ENCODE data around the gene ELAVL4.
"Not testable (repeated sequence)": the region's sequence is repeated elsewhere in the genome, so short reads cannot be mapped to it uniquely, and the experiment has no call there.

ELAVL4 gene

DNA sequence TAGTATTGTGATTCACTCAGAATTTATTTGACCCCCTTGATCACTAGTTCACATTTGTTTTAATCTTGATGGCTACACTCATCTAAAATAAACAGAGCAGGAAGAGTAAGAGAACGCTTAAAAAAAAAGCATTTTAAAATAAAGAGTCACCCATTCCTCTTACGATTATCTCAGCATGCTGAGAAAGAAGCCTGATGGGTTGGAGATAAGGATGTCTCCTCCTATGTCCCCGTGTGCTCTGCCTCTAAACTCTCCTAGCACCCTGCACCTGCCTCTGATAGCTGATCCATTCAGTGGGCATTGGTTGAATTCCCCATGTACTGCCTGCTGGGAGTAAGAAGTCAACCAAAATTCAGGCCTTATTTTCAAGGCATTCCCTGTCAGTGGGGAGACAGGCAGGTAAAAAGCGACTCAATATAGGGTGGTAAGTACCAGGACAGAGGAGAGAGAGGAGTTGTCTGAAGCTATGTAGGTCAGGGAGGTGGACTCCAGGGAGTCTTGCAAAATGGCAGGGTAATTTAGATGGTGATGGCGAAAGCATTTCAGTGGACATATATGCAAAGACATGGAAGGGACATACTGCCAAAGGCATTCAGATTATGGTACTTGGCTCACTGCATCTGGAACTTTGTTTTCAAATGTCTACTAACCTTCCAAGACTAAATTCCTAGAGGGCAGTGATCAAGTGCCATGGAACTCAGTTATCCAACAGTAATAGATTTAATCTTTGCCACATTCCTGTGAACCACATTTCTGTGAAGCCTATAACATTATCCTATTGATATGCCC is 18.4 kb downstream of the ELAVL4 start:
- no peak for DNase-seq

DNA sequence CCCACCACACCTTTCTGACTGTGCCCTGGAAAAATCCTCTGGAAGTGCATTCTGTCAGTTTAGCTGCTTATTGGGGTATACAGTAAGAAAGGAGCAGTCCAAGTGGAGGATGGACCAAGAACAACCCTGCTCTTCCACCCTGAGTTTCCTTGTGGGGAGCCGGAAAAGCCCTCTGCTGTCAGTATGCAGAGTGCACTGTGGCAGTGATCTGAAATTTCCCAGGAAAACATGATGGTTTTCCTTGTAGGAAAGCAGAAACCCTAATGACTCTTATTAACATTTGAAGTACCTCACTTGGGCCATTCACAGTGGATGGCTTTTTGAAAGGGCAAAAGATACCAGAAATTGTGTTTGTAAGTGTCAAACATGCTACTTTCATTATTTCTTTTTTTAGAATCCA is 20.5 kb downstream of the ELAVL4 start:
- DNase-seq: no peak

DNA sequence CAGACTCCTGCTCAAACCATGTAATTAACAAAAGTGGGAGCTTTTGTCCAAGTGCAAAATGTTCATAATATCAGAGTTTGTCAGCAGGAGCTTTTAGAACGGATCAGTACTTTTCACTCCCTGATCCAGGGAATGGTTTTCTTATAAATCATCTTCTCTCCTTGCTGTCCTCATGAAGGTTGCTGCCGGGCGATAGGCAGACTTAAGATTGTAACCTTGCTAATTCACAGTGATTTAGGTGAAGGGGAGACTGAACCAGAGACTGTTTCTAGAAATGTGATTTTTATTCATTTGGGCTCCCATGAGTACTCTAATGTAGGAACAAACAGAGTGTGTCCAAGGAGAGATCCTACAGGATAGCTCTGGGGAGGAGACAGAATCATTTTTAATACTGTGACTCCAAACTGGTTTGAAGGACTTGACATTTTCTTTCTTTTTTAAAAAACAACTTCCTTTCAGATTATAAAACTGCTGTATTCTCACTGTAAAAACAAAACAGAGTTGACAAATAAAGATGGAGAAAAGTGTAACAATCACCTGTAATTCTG is 23.7 kb downstream of the ELAVL4 start:
- DNase-seq: no peak

DNA sequence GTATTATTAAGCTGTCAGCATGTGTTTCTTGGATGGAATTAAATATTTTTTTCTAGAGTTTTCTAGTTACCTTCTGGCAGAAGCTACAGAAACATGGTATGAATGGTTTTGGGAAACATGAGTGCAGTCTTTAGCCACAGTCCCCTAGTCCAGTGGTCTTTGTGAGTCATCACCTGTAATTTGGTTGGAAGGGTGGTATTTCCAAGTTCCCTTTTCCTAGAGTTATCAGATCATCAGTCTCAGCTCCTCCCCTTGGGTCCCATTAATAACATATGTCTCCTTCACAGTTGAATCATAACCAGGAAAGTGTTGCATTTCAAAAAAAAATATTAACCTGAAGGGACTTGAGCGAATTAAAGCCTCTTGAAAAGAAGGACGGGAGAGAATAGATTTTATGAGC is 27.0 kb downstream of the ELAVL4 start:
- DNase-seq: no peak

DNA sequence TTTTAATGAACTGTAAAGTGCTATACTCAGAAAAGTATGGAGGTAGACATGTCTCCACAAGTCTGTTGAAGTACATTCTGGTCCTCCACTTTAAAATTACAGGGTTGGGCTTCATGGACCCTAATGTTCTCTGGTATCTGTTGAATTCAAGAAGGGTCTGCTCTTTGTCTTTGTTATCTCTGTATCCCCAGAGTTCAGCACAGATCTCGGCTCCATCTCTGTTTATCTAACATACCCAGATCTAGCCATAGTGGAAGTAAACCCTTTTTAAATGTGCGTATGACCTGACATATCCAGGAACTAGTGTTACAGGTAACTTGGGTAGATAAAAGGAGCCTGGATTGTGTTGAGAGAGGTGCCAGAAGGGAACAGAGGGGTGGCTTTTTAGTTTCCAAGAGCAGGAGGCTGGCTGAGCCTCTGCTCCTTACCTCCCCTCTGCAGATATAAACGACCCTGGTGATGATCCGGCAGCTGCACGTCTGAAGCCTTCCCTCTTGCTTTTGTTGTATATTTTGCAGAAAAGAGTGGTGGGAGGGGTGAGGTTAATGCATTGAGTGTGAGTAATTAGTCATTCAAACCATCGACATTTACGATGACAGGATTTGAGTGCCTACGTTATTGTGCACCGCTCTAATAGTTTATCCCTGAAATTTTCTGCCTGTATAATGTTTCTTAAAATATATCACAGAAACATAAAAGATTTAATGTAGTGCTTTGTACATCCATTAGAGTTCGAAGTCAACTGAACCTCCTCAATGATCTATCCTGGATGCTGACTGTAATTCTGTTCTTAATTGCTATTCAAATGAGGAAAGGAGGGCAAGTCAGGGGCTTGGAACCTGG is 30.8 kb downstream of the ELAVL4 start:
- no peak for DNase-seq

DNA sequence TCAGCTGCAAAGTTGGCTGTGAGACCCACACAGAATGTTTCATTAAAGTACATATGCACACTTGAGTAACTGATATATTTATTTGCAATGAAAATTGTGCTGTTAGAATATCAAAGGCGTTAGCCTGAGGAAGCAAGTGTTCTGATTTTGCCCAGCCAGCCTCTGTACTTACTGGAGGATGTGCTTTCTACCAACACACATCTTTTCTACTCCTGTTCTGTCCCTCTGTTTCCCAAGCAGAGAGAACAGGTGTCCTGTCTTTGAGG is 31.4 kb downstream of the ELAVL4 start:
- DNase-seq: no peak

DNA sequence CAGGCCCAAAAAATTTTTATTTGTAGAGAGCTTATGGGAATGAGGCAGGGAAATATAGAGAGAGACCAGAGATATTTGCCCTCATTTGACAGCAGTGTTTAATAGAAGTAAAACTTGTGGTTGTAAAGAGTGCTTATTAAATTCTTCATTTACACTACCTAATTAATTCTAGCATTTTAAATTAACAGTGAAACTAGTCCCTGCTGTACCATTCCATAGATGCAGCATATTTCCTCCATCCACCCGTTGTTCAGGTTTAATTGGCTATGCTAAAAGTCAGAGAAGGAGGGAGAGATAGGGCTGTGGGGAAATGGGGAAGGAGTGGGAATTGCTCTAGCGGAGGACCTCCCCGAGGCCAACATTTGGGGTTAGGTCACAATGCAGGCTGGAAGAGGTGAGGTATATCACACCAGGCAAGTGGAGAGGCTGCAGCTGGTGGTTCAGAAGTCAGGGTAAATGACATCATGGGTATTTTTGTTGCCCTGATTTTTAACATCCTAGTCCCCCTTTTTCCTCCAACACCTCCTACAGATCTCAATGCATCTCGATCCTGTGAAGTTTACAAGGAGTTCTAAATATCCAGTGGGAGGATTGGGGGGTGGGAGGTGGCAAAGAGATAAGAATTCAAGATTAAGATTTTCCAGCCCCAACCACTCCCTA is 38.6 kb downstream of the ELAVL4 start:
- no peak for DNase-seq

DNA sequence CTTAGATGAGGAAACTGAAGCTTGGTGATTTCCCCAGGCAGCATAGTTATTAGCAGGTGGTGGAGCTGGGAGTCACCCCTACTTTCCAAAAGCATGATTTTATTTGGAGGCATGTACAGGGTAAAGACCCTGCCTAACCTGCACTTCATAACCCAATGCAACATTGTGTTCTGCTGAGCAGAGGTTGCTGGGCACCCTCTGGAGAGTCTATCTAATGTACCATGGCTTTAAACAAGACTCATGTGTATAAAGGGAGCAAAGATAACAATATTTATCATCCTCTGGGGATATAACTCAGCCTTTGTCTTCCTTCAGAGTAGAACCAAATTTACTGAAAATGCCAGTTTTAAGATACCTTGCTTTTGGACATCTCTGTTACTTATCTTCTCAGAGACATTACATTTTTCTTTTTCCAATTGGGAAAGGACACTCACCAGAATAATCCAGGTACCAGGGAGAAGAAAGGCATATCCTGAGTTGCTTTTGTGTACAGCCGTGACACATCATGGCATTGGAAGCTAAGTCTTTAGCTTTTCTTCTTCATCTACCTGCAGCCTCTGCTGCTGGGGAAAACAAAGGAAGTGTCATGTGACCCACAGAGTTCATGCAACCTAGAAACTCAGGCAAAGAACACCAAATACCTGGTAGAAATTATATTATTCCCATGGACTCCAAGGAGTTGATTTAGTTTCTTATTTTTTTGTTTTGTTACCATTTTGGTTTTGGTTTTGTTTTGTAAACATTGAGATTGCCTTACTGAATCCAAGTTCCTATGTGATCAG is 39.6 kb downstream of the ELAVL4 start:
- DNase-seq: no peak

DNA sequence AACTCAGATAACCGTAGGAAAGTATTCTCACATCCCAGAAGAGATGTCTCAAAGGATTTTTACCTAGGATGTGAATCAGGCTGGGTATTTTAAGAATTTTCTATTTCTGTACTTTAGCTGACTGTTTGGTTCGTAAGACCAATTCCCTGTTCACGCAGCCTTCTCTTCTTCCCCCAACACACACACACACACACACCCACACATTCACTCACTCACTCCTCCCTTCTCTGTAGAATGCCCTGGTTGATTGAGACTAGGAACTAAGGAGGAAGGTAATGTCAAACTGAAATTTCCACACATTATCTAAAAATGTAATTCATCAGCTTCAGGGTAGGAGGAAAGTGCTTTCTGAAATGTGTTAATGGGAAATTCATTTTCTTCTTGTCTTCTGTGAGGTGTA is 43.5 kb downstream of the ELAVL4 start:
- DNase-seq: no peak

DNA sequence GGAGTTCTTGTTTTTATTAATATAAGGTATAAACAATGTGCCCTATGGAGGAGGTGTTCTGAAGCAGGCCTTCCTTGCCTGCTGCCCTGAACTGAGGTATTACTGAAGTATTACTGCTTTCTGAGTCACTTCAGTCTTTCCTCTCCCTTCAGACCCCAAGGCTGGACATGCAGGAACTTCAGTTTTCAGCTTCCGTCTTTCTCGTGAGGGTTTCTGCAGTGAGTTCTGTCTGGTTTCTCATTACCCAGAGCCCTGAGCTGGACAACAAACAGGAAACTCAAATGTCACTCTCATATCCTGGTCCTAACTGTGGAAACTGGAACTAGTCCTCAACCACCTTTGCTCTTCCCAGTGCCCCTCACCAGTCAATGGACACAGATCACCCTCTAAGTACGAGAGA is 46.8 kb downstream of the ELAVL4 start:
- no peak for DNase-seq

DNA sequence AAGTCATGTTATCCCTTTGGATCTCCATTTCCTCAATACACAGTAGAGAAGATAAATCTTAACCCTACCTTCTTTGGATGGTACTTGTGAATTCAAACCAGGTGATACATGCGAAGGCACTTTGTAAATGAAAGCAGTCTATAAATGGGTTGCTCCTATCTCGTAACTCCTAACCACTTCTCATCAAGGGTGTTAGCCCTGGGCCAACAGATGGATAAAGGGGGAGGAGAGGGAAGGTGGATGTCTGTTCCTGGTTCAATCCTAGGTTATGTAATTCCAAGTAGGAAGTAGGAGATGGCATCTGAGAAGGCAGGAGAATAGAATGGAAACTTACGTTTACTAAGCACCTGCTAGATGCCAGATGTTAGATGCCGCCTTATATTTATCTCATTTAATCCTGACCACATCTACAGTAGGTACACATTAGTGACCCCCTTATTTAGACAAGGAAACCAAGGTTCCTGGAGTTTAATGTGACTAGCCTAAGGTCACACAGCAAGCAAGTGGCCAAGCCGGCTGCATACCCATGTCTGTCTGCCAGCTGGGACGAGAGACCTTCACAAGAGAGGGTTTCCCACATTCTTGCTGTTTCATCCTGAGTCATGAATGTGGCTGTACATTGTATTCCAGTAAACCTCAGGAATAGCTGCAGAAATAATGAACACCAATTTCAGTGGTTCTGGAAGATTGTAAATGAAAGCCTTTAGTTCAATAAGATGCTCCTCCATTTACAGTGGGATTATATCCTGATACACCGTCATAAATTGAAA is 47.7 kb downstream of the ELAVL4 start:
- no peak for DNase-seq

DNA sequence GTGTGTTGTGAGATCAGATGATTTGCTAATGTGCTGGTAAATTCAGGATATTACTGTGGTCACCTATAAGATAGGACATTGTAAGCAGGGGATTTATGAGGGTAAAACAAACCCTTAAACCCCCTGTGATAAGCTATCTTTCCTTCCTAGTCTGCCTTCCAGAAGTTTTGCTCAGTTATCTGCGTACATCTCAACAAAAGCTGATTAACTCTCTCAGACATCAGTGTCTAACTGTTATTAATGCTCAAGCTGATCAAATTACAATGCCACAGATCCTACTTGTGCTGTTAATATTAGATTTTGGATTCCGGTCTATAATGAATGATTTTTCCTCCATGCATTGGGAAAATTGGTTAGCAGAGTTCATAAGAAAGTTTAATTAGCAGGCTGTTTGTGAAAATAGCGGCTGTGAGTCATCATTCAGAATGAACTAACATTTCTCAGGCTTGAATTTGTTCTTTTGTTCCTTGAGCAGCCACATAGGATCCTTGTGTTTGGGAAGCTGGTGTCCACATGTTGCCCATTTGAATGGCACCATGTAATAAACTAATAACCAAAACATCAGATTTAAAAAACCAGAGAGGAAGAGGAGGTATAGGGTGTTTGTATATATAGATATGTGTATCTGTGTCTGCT is 48.7 kb downstream of the ELAVL4 start:
- DNase-seq: no peak

DNA sequence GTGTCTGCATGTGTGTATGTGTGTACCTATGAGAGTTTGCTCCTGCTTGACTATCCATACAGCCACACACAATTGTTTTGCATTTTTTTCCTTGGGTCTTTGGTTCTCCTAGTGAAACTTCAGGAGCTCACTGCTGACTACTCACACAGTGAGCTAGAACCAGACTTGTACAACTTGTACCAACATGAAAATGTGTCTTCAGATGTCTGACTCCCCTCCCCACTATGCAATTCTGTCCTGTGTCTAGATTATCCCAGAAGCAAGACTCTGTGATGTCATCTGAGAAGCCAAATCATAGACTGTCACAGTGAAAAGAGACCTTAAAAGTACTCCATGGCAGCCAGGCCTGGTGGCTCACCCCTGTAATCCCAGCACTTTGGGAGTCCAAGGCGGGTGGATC is 49.7 kb downstream of the ELAVL4 start:
- DNase-seq: no peak

DNA sequence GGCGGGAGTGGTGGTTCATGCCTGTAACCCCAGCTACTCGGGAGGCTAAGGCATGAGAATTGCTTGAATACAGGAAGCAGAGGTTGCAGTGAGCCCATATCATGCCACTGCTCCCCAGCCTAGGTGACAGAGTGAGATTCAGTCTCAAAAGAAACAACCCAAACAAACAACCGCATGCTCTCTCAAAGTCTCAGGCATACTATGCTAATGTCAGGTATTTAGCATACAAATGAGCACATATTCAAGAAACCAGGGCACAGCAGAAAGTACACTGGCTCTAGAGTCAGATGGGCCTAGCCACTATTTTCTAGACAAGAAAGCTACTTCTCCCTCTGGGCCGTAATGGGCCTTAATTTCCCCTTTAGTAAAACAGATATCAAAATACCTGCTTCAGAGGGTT is 55.0 kb downstream of the ELAVL4 start:
- no peak for DNase-seq

DNA sequence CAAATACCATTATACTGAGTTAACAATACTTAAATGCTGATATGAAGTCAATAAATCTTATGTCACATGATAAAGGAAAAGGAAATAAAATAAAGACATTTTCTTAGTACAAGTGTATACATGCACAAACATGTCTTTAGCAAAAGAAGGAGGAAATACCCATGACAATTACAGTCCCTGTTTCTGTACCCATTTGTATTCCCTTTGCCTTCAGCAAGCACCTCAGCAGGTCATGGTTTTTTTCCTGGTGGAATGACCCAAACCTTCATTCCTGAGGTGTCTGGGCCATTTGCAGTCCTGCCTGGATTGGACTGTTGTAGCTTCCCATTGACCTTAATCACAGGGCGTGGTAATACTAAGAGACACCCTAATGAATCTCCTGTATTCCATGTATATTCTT is 57.6 kb downstream of the ELAVL4 start:
- DNase-seq: not testable (repeated sequence)

DNA sequence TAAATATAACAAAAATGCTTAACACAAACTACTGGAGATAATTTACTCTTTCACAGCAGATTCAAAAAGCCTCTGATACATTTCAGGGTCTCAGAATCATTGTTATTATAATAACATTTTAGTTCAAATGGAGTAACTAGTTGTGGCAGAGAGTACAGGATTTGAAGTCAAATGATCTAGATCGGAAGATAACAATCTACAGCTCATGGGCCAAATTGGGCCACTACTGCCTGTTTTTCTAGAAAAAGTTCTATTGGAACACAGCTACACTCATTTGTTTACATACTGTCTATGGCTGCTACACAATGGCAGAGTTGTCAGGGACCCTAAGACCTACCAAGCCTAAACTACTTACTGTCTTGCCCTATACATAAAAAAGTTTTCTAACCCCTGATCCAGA is 63.6 kb downstream of the ELAVL4 start:
- DNase-seq: no peak

DNA sequence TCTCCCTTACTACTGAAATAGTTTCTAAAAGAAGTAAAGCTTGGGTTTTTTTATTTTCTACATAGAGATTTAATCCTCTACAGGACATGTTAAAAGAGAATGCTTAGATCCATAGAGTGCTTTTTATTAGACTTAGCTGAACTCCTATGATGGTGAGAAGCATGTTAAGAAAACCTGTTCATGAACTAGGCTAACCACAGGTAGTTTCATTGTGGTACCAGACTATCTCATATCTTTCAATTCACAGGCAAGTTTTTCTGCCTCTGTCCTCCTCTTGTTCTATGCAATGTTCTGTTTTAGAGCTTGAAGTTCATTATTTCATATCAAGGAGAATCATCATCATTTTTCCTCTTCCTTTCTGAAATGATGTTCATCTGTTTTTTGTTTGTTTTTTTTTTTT is 65.4 kb downstream of the ELAVL4 start:
- no peak for DNase-seq

DNA sequence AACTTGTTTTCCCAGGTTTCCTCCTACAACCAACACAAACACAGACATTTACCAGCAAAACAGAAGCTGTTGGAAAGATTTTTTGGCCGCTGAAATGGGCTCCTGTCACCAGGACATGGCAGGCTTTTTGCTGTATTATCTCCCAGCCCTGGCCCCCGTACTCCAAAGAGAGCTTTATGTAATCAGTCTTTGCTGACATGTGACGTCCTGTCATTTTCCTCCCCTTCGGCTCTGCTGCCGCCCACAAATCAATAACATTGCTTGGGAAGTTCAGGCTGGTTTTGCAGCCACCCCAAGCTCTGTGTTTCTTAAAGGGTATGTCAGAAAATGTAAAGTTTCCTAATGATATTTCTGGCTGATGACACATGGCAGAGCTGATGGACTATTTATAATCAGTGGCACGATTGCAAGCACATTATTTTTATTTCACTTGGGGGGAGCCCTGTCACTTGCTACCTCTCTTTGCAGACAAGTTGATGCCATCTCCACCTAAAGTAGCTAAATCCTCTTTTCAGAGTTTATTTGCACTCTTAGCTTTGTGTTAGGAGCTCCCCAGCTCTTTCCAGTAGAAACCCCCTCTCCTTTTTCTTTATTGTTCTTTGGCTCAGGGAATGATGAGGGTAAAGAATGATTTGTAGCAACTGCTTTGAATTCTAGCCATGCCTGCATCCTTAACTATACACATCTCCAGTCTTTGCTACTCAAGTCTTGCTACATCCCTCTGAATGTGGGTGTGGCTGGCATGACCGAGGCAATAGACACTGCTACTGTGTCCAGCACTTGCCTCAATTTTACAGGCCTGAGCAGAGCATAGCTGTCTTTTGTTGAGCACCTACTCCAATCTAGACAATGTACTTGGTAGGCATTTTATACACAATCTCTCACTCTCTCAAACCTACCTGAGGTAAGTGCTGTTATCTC is 67.3 kb downstream of the ELAVL4 start:
- DNase-seq: no peak

DNA sequence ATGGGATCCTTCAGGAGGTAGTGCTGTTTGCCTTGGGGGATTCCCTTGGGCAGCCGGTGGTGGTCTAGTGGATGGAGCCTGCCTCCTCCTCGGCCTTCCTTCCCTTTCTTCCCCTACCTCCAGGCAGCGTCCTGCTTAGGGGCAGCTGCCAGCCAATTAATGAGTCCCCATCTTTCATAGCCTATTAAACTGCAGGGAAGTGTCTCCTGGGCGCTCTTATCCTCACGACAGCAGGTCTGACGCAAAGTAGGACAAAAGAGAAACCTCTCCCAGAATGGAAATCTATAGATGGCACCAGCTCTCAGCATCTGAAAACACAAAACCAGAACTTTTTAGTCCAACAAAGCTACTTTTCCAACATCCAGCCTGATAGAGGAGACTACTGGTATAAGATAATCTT is 69.3 kb downstream of the ELAVL4 start:
- no peak for DNase-seq

DNA sequence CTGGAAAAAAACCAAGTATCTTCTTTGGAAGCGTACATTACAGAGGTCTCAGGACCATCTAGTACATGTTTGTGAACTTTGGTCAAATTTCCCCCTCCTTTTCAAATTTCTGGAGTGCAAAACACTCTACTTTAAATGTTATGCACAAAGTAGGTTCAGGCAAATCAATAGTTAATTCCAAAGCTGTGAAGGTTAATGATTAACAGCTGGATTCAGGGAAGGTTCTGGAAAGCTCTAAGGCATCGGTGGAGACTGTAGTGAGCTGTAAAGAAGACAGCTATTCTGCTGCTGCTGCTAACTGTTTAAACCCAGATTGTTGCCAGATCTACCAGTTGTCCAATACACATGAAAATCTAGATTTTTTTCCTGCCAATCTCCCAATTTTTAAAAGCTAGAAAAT is 70.9 kb downstream of the ELAVL4 start:
- DNase-seq: no peak

DNA sequence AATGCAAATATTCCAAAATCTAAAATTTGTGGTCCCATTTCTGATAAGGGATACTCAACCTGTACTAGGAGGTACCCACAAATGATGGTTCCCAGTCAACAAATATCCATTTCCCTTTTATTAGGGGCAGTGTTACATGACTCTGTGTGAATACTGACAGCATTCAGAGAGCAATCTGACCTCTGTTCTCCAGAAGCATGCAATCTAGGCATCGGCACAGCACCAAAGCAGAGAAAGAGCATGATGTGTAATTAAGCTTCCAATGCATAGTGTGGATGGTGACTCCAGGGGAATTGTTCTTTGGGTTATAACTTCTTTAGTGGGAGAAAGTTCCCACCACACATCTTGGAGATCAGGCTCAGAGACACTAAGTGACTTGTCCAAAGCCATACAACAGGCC is 71.6 kb downstream of the ELAVL4 start:
- no peak for DNase-seq
